Superior temporal gyrus (tissue), 1 donor: ENCODE data around the gene VEGFB.

Experiments used
- DNase-seq: peaks from one replicate; pipeline ENCODE4 v3.0.0-alpha.2; 2016; ENCODE audit errors: extremely low spot score

The VEGFB gene

GRCh38 chr11:64283092-64283491 lies 48.7 kb downstream of the VEGFB start:
- no peak for DNase-seq

GRCh38 chr11:64284048-64284961 lies 49.9 kb downstream of the VEGFB start, which contains the start of gene BAD:
TSS of gene BAD (minus strand) at chr11:64284665. CDS start at chr11:64284368, 297 bp downstream.
- DNase-seq: peak; percentile 96

GRCh38 chr11:64284962-64285884 lies 50.8 kb downstream of the VEGFB start, which contains the start of gene GPR137:
TSS of gene GPR137 (plus strand) at chr11:64285848. CDS start at chr11:64286525, 677 bp downstream.
- DNase-seq: peak; percentile 87

- DNase-seq: no peak
Measured at GRCh38 chr11:64285885-64286800, 51.8 kb downstream of the VEGFB start.

- no peak for DNase-seq
Measured at GRCh38 chr11:64286801-64287159, 52.4 kb downstream of the VEGFB start.

- DNase-seq: no peak
Measured at GRCh38 chr11:64287676-64288352, 53.4 kb downstream of the VEGFB start.

GRCh38 chr11:64288353-64288750 lies 54.0 kb downstream of the VEGFB start:
- no peak for DNase-seq
